GM06990 (cell line): ENCODE results near the gene GNB3.

Experiments used
- DNase-seq: peaks from one replicate; pipeline ENCODE4 v3.0.0-alpha.2; 2011; ENCODE audit not compliant: insufficient read length; ENCODE audit errors: extremely low read depth
- H3K27me3 ChIP-seq: replicated peaks from 2 replicates; pipeline ENCODE4 v1.6.0; 2011; ENCODE audit warnings: low read length; ENCODE audit not compliant: control insufficient read depth, insufficient read depth
- H3K36me3 ChIP-seq: 2 replicates; pipeline ENCODE4 v1.5.1; 2011; ENCODE audit warnings: low read length; ENCODE audit not compliant: control insufficient read depth, insufficient read depth
- H3K4me3 ChIP-seq: replicated peaks from 2 replicates; pipeline ENCODE4 v1.5.1; 2011; ENCODE audit warnings: low read depth, mild to moderate bottlenecking, control low read depth, low read length
- TF ChIP-seq, protein P1 (sequence below): IDR thresholded peaks from 2 replicates; pipeline ENCODE4 v1.5.1; 2011; ENCODE audit warnings: low read length, control low read depth, mild to moderate bottlenecking, inconsistent platforms; ENCODE audit not compliant: insufficient read depth, poor library complexity, severe bottlenecking

Gene GNB3

DNA sequence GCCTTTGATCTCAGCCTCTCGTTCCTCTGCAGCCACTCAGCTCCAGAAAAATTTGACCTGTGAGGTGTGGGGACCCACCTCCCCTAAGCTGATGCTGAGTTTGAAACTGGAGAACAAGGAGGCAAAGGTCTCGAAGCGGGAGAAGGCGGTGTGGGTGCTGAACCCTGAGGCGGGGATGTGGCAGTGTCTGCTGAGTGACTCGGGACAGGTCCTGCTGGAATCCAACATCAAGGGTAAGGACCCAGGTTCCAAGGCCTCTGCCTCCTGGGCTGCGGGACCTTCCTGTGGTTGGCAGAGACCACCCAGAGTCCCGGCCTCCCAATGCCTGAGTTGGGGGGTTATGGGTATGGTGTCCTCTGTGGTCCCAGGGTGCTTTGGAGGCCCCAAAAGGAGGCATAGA lies 23.6 kb upstream of the GNB3 start:
- Histone ChIP-seq H3K4me3 (no peak overlapping the region), H3K36me3 (no peaks in the 10 kb centered on the region), H3K27me3 (peaks cover 4% of the 10 kb centered on the region)
- TF ChIP-seq, protein P1, sequence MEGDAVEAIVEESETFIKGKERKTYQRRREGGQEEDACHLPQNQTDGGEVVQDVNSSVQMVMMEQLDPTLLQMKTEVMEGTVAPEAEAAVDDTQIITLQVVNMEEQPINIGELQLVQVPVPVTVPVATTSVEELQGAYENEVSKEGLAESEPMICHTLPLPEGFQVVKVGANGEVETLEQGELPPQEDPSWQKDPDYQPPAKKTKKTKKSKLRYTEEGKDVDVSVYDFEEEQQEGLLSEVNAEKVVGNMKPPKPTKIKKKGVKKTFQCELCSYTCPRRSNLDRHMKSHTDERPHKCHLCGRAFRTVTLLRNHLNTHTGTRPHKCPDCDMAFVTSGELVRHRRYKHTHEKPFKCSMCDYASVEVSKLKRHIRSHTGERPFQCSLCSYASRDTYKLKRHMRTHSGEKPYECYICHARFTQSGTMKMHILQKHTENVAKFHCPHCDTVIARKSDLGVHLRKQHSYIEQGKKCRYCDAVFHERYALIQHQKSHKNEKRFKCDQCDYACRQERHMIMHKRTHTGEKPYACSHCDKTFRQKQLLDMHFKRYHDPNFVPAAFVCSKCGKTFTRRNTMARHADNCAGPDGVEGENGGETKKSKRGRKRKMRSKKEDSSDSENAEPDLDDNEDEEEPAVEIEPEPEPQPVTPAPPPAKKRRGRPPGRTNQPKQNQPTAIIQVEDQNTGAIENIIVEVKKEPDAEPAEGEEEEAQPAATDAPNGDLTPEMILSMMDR = no peak
- no peak for DNase-seq

DNA sequence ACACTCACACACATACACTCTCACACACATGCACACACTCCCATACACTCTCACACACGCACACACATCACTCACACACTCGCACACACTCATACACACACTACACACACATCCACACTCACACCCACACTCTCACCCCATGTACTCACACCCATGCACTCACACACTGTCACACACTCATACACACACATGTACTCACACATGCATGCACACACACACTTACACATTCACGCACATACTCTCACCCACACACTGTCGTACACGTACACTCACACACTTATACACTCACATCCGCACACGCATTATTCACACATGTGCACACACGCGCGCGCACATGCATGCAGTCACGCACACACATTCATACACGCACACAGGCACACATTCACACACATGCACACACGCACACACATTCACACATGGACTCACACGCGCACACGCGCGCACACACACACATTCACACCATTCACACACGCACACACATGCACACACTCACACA lies 23.0 kb upstream of the GNB3 start:
- peaks cover 4% of the 10 kb centered on the region for H3K27me3 ChIP-seq
- TF ChIP-seq, protein P1 = no peak

DNA sequence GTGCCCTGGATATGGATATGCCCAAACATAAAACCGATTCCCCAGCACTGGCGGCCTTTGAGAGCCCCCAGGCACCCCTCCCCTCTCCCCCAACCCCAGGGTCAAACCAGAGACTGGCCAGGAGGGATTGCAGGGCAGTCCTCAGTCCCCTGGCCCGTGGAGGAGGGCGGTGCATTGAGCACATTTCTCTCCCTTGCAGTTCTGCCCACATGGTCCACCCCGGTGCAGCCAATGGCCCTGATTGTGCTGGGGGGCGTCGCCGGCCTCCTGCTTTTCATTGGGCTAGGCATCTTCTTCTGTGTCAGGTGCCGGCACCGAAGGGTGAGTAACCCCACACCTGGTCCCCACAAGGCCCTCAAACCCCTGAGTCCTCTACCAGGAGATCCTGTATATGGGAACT lies 22.5 kb upstream of the GNB3 start:
- TF ChIP-seq, protein P1 = no peak
- Histone ChIP-seq H3K4me3 (no peak overlapping the region), H3K36me3 (no peaks in the 10 kb centered on the region), H3K27me3 (peaks cover 5% of the 10 kb centered on the region)
- no peak for DNase-seq

More for the DNA sequence above, 23.0 kb upstream of the GNB3 start:
- no peak for DNase-seq
- H3K4me3 ChIP-seq = no peak overlapping the region
- H3K36me3 ChIP-seq = no peaks in the 10 kb centered on the region

DNA sequence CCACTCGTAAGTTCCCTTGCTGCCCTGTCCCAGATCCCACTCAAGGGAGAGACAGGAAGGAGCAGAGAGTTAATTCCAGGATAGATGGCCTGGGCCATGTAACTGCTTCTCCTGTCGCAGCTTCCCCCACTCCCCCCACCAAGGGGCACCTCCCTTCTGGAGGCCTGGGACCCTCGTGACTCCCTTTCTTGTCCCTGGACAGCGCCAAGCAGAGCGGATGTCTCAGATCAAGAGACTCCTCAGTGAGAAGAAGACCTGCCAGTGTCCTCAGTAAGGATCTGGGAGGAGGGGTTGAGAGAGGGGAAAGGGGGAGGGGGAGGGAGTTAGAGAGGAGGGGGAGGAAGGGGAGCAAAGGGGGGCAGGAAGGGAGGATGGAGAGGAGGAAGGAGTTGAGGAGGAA lies 22.1 kb upstream of the GNB3 start:
- Histone ChIP-seq H3K36me3 (no peaks in the 10 kb centered on the region), H3K27me3 (peaks cover 5% of the 10 kb centered on the region), H3K4me3 (no peak overlapping the region)
- DNase-seq = no peak
- TF ChIP-seq, protein P1 = no peak

DNA sequence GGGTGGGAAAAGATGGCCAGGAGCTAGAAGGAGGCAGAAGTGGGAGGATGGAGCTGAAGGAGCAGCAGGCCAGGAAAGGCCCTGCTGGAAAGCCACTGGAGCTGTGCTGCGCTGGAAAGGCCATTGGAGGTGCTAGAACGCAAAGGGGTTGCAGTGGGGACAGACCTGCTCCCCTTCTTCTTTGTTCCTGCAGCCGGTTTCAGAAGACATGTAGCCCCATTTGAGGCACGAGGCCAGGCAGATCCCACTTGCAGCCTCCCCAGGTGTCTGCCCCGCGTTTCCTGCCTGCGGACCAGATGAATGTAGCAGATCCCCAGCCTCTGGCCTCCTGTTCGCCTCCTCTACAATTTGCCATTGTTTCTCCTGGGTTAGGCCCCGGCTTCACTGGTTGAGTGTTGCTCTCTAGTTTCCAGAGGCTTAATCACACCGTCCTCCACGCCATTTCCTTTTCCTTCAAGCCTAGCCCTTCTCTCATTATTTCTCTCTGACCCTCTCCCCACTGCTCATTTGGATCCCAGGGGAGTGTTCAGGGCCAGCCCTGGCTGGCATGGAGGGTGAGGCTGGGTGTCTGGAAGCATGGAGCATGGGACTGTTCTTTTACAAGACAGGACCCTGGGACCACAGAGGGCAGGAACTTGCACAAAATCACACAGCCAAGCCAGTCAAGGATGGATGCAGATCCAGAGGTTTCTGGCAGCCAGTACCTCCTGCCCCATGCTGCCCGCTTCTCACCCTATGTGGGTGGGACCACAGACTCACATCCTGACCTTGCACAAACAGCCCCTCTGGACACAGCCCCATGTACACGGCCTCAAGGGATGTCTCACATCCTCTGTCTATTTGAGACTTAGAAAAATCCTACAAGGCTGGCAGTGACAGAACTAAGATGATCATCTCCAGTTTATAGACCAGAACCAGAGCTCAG lies 21.4 kb upstream of the GNB3 start:
- H3K4me3 ChIP-seq = no peak overlapping the region
- TF ChIP-seq, protein P1 = no peak
- peaks cover 8% of the 10 kb centered on the region for H3K27me3 ChIP-seq
- DNase-seq = no peak
- H3K36me3 ChIP-seq = no peaks in the 10 kb centered on the region
